ENCODE results near the gene IL5.

The IL5 gene

DNA sequence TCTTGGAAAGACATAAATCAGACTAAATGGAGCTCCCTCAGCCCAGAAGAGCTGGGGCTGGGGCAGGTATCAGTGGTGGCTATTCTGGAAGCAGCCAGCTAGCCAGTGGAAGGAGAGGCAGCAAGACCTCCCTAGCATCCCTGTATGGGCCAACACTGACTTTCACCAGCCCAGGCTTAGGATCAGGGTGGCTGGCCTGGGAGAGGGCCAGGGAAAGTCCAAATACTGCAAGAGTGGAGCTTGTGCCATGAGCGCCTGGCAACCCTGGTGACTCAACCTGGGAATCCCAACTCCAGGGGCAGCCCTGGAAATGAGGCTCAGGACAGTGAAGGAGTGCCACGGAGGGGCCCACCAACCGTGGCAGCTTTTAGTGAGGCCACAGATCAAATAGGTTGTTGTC is 45.2 kb downstream of the IL5 start:
- Histone ChIP-seq H3K9me3 (no peaks in the 10 kb centered on the region), H3K4me3 (ENCODE audit: low read depth, low read length) (no peak overlapping the region), H3K27me3 (no peaks in the 10 kb centered on the region), H3K36me3 (no peaks in the 10 kb centered on the region), H3K4me1 (peaks cover 4% of the 10 kb centered on the region)
- DNase-seq, result no peak
- no peak for TF ChIP-seq CTCF (IDR thresholded peaks at IDR 0.05; ENCODE audit: low read depth, low read length)

GRCh38 chr5:132497488-132497997 is 45.8 kb downstream of the IL5 start:
- Histone ChIP-seq H3K27me3 (no peaks in the 10 kb centered on the region), H3K4me1 (peaks cover 4% of the 10 kb centered on the region), H3K36me3 (no peaks in the 10 kb centered on the region), H3K4me3 (ENCODE audit: low read depth, low read length) (no peak overlapping the region), H3K9me3 (no peaks in the 10 kb centered on the region)
- no peak for TF ChIP-seq CTCF (IDR thresholded peaks at IDR 0.05; ENCODE audit: low read depth, low read length)
- no peak for DNase-seq

- DNase-seq, result peak; percentile 64
- H3K4me3 ChIP-seq (ENCODE audit: low read depth, low read length), result peak overlapping the region; percentile 76
- peaks cover 4% of the 10 kb centered on the region for H3K4me1 ChIP-seq
- no peaks in the 10 kb centered on the region for H3K36me3 ChIP-seq
- no peaks in the 10 kb centered on the region for H3K9me3 ChIP-seq
- H3K27me3 ChIP-seq, result no peaks in the 10 kb centered on the region
- TF ChIP-seq CTCF (IDR thresholded peaks at IDR 0.05; ENCODE audit: low read depth, low read length), result no peak
These were observed 46.5 kb downstream of the IL5 start for GRCh38 chr5:132496631-132497487.

DNA sequence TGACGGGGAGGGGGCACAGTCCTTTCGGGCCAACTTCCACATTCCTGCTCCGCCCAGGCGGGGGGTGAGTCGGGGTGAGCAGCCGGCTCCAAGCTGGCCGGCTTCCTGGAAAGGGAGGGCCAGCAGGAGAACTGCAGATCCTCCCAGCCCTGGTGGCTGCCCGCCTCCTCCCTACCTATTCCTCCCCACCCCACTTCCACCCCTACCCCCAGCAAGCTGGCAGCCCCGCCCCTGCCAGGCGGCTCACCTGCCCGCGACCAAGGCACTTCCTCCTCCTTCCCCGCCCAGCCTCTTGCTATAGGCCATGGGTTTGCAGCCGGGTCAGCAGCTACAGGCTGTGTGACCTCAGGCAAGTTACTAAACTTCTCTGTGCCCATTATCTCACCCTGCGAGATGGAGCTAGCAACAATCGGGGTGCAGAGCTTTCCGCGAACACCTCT is 47.1 kb downstream of the IL5 start:
- H3K36me3 ChIP-seq, result no peaks in the 10 kb centered on the region
- TF ChIP-seq CTCF (IDR thresholded peaks at IDR 0.05; ENCODE audit: low read depth, low read length), result no peak
- no peaks in the 10 kb centered on the region for H3K9me3 ChIP-seq
- peaks cover 4% of the 10 kb centered on the region for H3K4me1 ChIP-seq
- H3K27me3 ChIP-seq, result no peaks in the 10 kb centered on the region
- DNase-seq, result peak; percentile 67
- peak overlapping the region; percentile 76 for H3K4me3 ChIP-seq (ENCODE audit: low read depth, low read length)

GRCh38 chr5:132495667-132496190 is 47.6 kb downstream of the IL5 start:
- peak; percentile 91 for DNase-seq
- Histone ChIP-seq H3K4me3 (ENCODE audit: low read depth, low read length) (peak overlapping the region; percentile 76), H3K9me3 (no peaks in the 10 kb centered on the region), H3K4me1 (peaks cover 4% of the 10 kb centered on the region), H3K27me3 (no peaks in the 10 kb centered on the region), H3K36me3 (no peaks in the 10 kb centered on the region)
- peak; percentile 20; the same call in 1 of the 2 replicates for TF ChIP-seq CTCF (IDR thresholded peaks at IDR 0.05; ENCODE audit: low read depth, low read length)

DNA sequence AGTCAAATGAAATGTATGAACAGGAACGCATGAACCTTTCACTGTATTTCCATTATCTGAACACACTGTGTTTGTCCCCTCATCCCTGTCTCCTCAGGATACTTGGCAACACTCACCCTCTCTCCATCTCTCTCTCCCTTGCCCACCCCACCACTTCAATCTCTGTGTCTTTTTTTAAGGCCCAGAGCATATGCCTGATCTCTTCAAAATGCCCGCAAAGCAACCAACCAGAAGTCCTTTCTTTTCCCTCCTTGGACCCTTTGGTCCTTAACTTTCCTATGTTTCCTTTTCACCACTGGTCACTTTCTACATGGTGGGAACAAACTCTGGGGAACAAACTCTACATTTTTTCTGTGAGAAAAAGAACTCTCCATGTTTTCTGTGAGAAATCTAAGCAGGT is 49.5 kb downstream of the IL5 start:
- DNase-seq, result no peak
- Histone ChIP-seq H3K36me3 (no peaks in the 10 kb centered on the region), H3K4me3 (ENCODE audit: low read depth, low read length) (no peak overlapping the region), H3K9me3 (no peaks in the 10 kb centered on the region), H3K27me3 (no peaks in the 10 kb centered on the region), H3K4me1 (peaks cover 4% of the 10 kb centered on the region)
- TF ChIP-seq CTCF (IDR thresholded peaks at IDR 0.05; ENCODE audit: low read depth, low read length), result no peak

All from BE2C (cell line).